ENCODE measurements around the gene PDE3A. TPM values are rescaled to one million over a fixed set of nuclear protein-coding genes. Genes with fewer than 3 reads are reported as not detected.

PDE3A gene
- total RNA-seq, 1 donor: 14.8 TPM

DNA sequence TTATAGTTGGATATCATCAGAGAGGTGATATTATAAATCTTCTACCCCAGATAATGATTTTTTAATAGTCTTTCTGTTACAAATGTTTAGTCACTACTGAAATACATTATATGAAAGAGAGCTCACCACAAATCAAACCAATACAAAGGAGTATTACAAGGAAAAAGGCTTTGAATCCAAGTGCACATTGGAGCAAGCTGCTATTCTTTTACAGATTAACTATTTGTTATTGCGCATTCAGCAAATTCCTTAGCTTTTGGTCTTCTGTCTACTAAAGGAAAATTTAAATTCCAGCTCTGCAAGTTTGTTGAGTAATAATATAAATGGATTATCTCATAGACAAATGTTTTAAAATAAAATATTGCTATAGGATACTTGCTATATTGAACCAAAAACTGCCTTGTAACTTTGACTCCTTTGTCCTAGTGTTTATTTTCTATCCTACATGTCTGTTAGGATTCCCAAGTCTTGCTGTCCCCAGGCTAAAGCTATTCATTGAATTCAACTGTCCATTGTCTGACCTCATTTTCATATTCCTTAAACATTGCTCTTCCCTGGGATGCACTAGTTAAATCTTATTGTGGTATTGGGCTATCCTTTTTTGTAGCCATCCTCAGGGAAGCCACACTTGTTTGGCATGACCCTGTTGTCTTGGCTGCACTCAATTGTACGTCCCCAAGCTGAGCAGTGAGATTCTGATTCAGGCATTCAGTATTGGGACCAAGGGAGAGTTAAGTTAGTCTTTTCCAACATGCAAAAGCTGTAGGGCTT lies 41.5 kb downstream of the PDE3A start:
- no peak for DNase-seq (ENCODE audit: insufficient read length, low spot score, missing footprints)

GRCh38 chr12:20410734-20411133 lies 42.4 kb downstream of the PDE3A start:
- Histone ChIP-seq H3K4me1 (ENCODE audit: insufficient read depth, low read length) (peaks cover 3% of the 10 kb centered on the region), H3K4me2 (ENCODE audit: insufficient read depth, low read length) (no peak overlapping the region), H3K79me2 (ENCODE audit: insufficient read depth, low read length) (peaks cover 55% of the 10 kb centered on the region), H3K27me3 (ENCODE audit: insufficient read depth, low read length) (no peaks in the 10 kb centered on the region), H3K36me3 (ENCODE audit: insufficient read depth, low read length) (no peaks in the 10 kb centered on the region), H3K9me3 (ENCODE audit: low read depth, low read length) (no peaks in the 10 kb centered on the region), H4K20me1 (ENCODE audit: insufficient read depth, low read length) (no peaks in the 10 kb centered on the region), H3K27ac (ENCODE audit: low read depth, low read length) (no peak overlapping the region), H2AFZ (ENCODE audit: low read length) (no peak overlapping the region), H3K4me3 (ENCODE audit: insufficient read depth, low read length) (no peak overlapping the region)
- no peak for DNase-seq (ENCODE audit: insufficient read length, low spot score, missing footprints)
- TF ChIP-seq CTCF (IDR thresholded peaks at IDR 0.05; ENCODE audit: extremely low read depth, low read depth, low read length): no peak

More for the DNA sequence above, 41.5 kb downstream of the PDE3A start:
- Histone ChIP-seq H3K27me3 (ENCODE audit: insufficient read depth, low read length) (no peaks in the 10 kb centered on the region), H3K27ac (ENCODE audit: low read depth, low read length) (no peak overlapping the region), H2AFZ (ENCODE audit: low read length) (no peak overlapping the region), H3K4me2 (ENCODE audit: insufficient read depth, low read length) (no peak overlapping the region), H3K4me1 (ENCODE audit: insufficient read depth, low read length) (peaks cover 3% of the 10 kb centered on the region), H3K4me3 (ENCODE audit: insufficient read depth, low read length) (no peak overlapping the region), H4K20me1 (ENCODE audit: insufficient read depth, low read length) (no peaks in the 10 kb centered on the region), H3K36me3 (ENCODE audit: insufficient read depth, low read length) (no peaks in the 10 kb centered on the region), H3K9me3 (ENCODE audit: low read depth, low read length) (no peaks in the 10 kb centered on the region), H3K79me2 (ENCODE audit: insufficient read depth, low read length) (peaks cover 59% of the 10 kb centered on the region)
- TF ChIP-seq CTCF (IDR thresholded peaks at IDR 0.05; ENCODE audit: extremely low read depth, low read depth, low read length): no peak

DNA sequence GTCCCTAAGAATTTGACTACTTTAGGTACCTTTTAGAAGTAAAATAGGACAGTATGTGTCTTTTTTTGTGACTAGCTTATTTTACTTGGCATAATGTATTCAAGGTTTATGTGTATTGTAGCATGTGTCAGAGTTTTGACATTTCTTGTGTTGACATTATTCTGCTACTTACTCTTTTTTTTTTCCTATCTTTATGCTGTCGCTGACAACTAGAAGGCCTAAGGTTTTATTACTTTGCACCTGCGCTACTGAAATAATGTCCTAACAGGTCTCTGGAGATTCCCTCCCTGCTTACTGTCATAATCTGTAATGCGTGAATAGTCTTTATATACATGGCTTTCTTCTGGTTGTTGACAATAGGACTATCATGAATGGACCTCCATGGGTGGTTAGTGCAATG lies 43.0 kb downstream of the PDE3A start:
- H3K79me2 ChIP-seq (ENCODE audit: insufficient read depth, low read length): peaks cover 55% of the 10 kb centered on the region
- no peak for DNase-seq (ENCODE audit: insufficient read length, low spot score, missing footprints)
- no peak overlapping the region for H2AFZ ChIP-seq (ENCODE audit: low read length)
- H3K4me2 ChIP-seq (ENCODE audit: insufficient read depth, low read length): no peak overlapping the region
- no peaks in the 10 kb centered on the region for H4K20me1 ChIP-seq (ENCODE audit: insufficient read depth, low read length)
- H3K4me3 ChIP-seq (ENCODE audit: insufficient read depth, low read length): no peak overlapping the region
- H3K4me1 ChIP-seq (ENCODE audit: insufficient read depth, low read length): peaks cover 3% of the 10 kb centered on the region
- no peak overlapping the region for H3K27ac ChIP-seq (ENCODE audit: low read depth, low read length)
- H3K9me3 ChIP-seq (ENCODE audit: low read depth, low read length): no peaks in the 10 kb centered on the region
- no peak for TF ChIP-seq CTCF (IDR thresholded peaks at IDR 0.05; ENCODE audit: extremely low read depth, low read depth, low read length)
- no peaks in the 10 kb centered on the region for H3K27me3 ChIP-seq (ENCODE audit: insufficient read depth, low read length)
- no peaks in the 10 kb centered on the region for H3K36me3 ChIP-seq (ENCODE audit: insufficient read depth, low read length)

DNA sequence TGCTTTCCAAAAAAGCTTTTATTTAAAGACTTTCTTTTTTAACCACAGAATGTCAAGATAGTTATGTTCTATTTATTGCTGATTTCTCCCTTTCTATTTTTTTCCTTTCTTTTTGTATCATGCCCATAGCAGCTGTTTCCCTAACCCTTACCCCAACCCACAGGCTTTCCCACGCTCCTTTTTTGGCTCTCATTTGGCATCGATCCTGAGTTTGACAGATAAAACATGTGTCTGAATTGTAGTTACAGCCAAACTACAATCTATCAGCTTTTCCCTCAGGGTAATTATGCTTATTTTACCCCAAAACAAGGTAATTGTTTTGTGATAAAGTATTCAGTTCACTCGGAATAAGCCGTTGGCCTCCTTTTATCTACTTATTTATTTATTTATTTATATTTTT lies 46.7 kb downstream of the PDE3A start:
- no peak overlapping the region for H3K4me3 ChIP-seq (ENCODE audit: insufficient read depth, low read length)
- H3K4me1 ChIP-seq (ENCODE audit: insufficient read depth, low read length): peaks cover 3% of the 10 kb centered on the region
- no peaks in the 10 kb centered on the region for H3K27me3 ChIP-seq (ENCODE audit: insufficient read depth, low read length)
- peaks cover 58% of the 10 kb centered on the region for H3K79me2 ChIP-seq (ENCODE audit: insufficient read depth, low read length)
- no peaks in the 10 kb centered on the region for H3K36me3 ChIP-seq (ENCODE audit: insufficient read depth, low read length)
- H3K9me3 ChIP-seq (ENCODE audit: low read depth, low read length): no peaks in the 10 kb centered on the region
- no peak for TF ChIP-seq CTCF (IDR thresholded peaks at IDR 0.05; ENCODE audit: extremely low read depth, low read depth, low read length)
- H2AFZ ChIP-seq (ENCODE audit: low read length): peak overlapping the region; percentile 12
- DNase-seq (ENCODE audit: insufficient read length, low spot score, missing footprints): no peak
- H3K4me2 ChIP-seq (ENCODE audit: insufficient read depth, low read length): peak overlapping the region; percentile 27
- H4K20me1 ChIP-seq (ENCODE audit: insufficient read depth, low read length): no peaks in the 10 kb centered on the region
- H3K27ac ChIP-seq (ENCODE audit: low read depth, low read length): no peak overlapping the region

All from osteoblast (primary cell).